Adipose tissue (tissue), 3 donors: ENCODE results near the gene HRG. TPM values are rescaled to one million over a fixed set of nuclear protein-coding genes. Genes with fewer than 3 reads are reported as not detected.
"Not testable (repeated sequence)": the region's sequence is repeated elsewhere in the genome, so short reads cannot be mapped to it uniquely, and the experiment has no call there.

Experiments
- H3K27ac ChIP-seq: one replicate; pipeline ENCODE4 v1.5.1; 2013; ENCODE audit warnings: low read depth, low read length
- WGBS, 3 donors: extraction: QIAGEN DNeasy Blood & Tissue Kit; methylation state at CpG; one replicate each; pipeline ENCODE4 v1.1.7; 2013; 5-methylcytosine and 5-hydroxymethylcytosine counted together
- polyA plus RNA-seq, 3 donors: library from polyadenylated mRNA; stranded (reverse); fragments of 200-250 nt; gene quantifications; one replicate each; pipeline ENCODE4 v1.2.3, GENCODE V29; 2013
- donor health status: healthy with polysubstance abuse.
- donor health status: Bipolar disorder and iron deficiency.
- donor health status: healthy.

Gene HRG
- polyA plus RNA-seq, 3 donors, result not detected

GRCh38 chr3:186634207-186634606 is 31.6 kb upstream of the HRG start:
- WGBS, 3 donors, result 56 to 93% (median 86%) methylated on average over 5 of the region's 5 CpGs
- not testable (repeated sequence) for H3K27ac ChIP-seq

DNA sequence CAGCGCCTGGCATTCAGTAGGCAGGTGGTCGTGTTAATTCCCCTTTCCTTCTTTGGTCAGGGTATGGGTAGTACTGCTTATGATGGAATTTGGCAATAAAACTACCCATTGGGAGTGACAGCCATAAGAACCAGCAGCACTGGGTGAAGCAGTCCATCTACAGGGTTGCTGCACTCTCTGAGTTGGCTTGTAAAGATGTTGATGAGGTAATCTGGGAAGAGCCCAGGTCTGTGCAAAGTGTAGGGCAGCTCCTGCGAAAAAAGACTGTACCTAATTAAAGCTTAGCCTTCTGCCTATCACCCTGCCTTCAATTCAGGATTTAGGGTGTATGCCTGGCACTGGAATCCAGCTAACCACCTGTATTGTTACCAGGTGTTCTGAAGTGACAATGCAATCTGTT is 30.3 kb upstream of the HRG start:
- 75 to 88% (median 88%) methylated on average over 3 of the region's 3 CpGs for WGBS, 3 donors

GRCh38 chr3:186636536-186636935 is 29.3 kb upstream of the HRG start:
- WGBS, 3 donors, result 68 to 80% (median 78%) methylated on average over 7 of the region's 7 CpGs
- no peak overlapping the region for H3K27ac ChIP-seq

More for the DNA sequence above, 30.3 kb upstream of the HRG start:
- no peak overlapping the region for H3K27ac ChIP-seq

- H3K27ac ChIP-seq, result no peak overlapping the region
- WGBS, 3 donors, result 58 to 70% (median 65%) methylated on average over 3 of the region's 3 CpGs
Observed at GRCh38 chr3:186637686-186638085, 28.1 kb upstream of the HRG start.

DNA sequence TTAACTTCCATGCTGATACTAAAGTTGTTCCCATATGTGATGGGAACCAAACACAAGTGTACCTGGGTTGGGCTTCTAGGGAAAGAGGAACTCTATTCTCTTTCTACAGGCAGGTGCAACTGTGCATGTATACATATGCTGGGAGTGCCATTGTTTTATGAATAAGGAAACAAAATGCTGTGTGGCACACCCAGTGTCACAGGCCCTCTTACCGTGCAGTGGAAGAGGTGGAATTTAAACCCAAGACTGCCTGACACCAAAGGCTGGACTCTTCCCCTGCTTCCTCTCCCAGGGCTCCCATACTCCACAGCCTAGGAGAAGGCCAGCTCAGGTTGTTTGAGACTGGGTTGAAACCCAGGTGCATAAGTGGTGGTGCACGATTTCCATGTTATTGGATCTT is 27.6 kb upstream of the HRG start:
- H3K27ac ChIP-seq, result no peak overlapping the region

GRCh38 chr3:186639778-186640472 is 25.9 kb upstream of the HRG start, which contains the start of gene FETUB:
FETUB (plus strand) TSS chr3:186640399; CDS start chr3:186640461, 62 bp downstream.
- 68 to 96% (median 80%) methylated on average over 1 of the region's 1 CpG for WGBS, 3 donors
- no peak within 1 kb of the TSS for H3K27ac ChIP-seq

More for the DNA sequence above, 27.6 kb upstream of the HRG start:
- 81 to 90% (median 84%) methylated on average over 2 of the region's 2 CpGs for WGBS, 3 donors

DNA sequence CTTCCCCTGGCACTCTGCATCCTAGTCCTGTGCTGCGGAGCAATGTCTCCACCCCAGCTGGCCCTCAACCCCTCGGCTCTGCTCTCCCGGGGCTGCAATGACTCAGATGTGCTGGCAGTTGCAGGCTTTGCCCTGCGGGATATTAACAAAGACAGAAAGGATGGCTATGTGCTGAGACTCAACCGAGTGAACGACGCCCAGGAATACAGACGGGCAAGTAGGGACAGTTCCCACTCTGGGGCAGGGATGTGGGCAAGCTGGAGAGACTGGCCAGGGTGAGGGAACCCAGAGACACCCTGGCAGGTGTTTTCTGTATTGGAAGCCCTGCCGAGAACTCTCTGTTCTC is 25.4 kb upstream of the HRG start:
- WGBS, 3 donors, result 65 to 68% (median 67%) methylated on average over 9 of the region's 9 CpGs
- no peak overlapping the region for H3K27ac ChIP-seq

- no peak overlapping the region for H3K27ac ChIP-seq
Observed at GRCh38 chr3:186640929-186641328, 24.9 kb upstream of the HRG start.

DNA sequence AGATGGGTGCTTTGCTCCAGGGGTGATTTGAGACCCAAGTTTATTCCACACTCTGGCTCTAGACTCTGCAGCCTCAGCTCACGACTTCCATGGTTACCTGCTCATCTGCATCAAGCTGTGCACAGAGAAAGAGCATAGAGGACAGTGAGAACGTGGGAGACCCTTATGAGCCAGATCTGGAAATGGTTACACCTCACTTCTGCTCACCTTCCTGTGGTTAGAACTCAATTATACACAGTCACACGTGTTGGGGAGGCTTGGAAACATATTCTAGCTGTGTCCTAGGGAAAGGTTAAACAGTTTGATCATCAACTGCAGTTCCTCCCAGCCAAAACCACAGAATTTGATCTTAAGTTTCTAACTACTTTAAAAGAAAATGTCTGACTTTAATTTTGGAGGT is 23.8 kb upstream of the HRG start:
- WGBS, 3 donors, result 36 to 44% (median 42%) methylated on average over 3 of the region's 3 CpGs
- H3K27ac ChIP-seq, result no peak overlapping the region

GRCh38 chr3:186643493-186643892 is 22.3 kb upstream of the HRG start:
- H3K27ac ChIP-seq, result no peak overlapping the region
- 73 to 79% (median 78%) methylated on average over 1 of the region's 1 CpG for WGBS, 3 donors

DNA sequence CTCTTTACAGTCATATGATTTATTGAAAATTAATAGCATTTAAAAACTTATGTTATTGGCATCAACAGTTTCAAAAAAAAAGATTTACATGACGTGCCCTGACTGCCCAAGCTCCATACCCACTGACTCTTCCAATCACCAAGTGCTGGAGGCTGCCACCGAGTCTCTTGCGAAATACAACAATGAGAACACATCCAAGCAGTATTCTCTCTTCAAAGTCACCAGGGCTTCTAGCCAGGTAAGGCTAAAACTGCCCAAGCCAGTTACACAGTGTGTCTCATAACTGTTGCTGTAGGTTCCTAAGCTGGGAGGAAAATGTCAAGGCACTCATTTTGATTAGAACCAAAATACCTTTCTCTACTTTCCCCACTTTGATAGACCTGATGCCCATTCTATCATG is 21.1 kb upstream of the HRG start:
- 63 to 84% (median 78%) methylated on average over 3 of the region's 3 CpGs for WGBS, 3 donors
- H3K27ac ChIP-seq, result no peak overlapping the region

DNA sequence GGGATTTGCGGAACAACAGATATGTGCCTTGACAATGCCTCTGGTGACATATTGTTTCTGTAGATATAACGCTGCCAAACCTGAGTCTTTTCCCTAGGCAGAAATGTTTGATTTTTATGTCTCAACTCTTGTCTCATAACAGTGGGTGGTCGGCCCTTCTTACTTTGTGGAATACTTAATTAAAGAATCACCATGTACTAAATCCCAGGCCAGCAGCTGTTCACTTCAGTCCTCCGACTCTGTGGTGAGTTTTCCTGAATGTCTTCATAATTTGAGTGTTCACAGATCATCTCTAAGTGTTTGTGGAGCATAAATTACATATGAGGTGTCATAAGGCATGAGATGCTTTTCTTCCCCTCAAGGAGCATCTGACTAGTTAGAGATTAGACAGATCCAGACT is 19.7 kb upstream of the HRG start:
- H3K27ac ChIP-seq, result no peak overlapping the region
- WGBS, 3 donors, result 80 to 85% (median 82%) methylated on average over 4 of the region's 4 CpGs

GRCh38 chr3:186646841-186647240 is 19.0 kb upstream of the HRG start:
- no peak overlapping the region for H3K27ac ChIP-seq
- 68 to 88% (median 70%) methylated on average over 1 of the region's 1 CpG for WGBS, 3 donors

- 78 to 94% (median 82%) methylated on average over 1 of the region's 1 CpG for WGBS, 3 donors
- no peak overlapping the region for H3K27ac ChIP-seq
Observed at GRCh38 chr3:186648851-186649250, 17.0 kb upstream of the HRG start.

- H3K27ac ChIP-seq, result no peak overlapping the region
- 70 to 80% (median 79%) methylated on average over 3 of the region's 3 CpGs for WGBS, 3 donors
Observed at GRCh38 chr3:186651678-186652215, 14.1 kb upstream of the HRG start.

DNA sequence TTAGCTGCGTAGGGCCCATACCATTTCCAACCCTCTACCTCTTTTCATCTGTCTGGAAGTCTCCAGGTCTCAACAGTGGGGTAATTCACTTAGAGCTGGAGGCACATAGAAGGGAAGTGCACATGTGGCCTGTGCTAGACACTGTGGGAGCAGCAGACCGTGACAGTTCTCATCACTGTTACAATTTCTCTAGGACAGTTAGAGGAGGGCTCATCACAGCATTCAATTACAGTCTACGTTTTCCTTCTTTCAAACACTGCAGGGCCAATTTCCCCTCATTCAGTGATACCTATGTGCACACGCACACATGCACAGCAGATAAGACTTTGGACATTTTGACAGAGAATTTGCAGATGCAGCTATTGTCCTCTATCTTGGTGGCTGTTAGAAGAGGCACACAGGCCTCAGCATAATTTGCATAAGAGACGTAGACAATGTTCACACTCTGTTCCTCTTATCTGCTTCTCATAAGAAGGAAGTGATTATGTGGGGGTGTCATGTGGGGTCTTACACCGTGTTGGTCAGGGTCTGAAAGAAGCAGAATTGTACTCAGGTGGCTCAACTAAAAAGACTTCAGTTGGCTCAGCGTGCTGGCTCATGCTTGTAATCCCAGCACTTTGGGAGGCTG is 12.6 kb upstream of the HRG start:
- H3K27ac ChIP-seq, result no peak overlapping the region
- WGBS, 3 donors, result 71 to 77% (median 74%) methylated on average over 7 of the region's 7 CpGs

GRCh38 chr3:186653984-186654383 is 11.8 kb upstream of the HRG start:
- H3K27ac ChIP-seq, result no peak overlapping the region
- WGBS, 3 donors, result 37 to 51% (median 44%) methylated on average over 6 of the region's 6 CpGs

DNA sequence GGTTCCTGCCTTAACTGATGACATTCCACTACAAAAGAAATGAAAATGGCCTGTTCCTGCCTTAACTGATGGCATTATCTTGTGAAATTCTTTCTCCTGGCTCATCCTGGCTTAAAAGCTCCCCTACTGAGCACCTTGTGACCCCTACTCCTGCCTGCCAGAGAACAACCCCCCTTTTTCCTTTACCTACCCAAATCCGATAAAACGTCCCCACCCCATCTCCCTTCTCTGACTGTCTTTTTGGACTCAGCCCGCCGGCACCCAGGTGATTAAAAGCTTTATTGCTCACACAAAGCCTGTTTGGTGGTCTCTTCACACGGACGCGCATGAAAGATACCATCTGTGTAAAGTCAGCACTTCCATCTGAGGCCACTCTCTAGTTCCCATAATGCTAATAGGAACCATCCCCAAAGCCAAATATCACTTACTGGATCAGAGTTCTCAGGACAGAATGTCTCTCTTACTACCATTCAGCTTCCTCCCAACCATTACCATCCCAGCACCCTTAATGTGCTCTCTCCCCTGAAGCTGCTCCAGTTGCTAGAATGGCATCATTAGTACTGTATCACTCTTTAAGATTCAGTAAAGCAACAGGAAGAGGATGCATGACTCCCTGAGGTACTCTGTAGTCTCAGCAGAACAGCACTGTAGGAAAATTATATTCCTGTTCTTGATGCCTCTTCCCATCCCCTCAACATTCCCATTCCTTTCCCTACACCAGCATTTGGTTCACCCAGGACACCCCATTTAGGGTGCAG is 2.3 kb upstream of the HRG start:
- 26 to 32% (median 29%) methylated on average over 7 of the region's 7 CpGs for WGBS, 3 donors
- no peak overlapping the region for H3K27ac ChIP-seq

GRCh38 chr3:186664119-186664495 is 1.7 kb upstream of the HRG start:
- no peak overlapping the region for H3K27ac ChIP-seq
